HepG2 (cell line): ENCODE measurements around the gene PTPN3.

Experiments used
- CHD2 ChIP-seq: IDR thresholded peaks from 2 replicates; pipeline ENCODE4 v1.6.1; 2011; ENCODE audit warnings: low read depth, low read length, improper control_type of control experiment
- ELF1 ChIP-seq: sonication (generic); formaldehyde crosslinking; IDR thresholded peaks from 2 replicates; pipeline ENCODE4 v1.4.0; 2020; ENCODE audit warnings: missing genetic modification reagents
- ELF4 ChIP-seq: sonication (generic); formaldehyde crosslinking; IDR thresholded peaks from 2 replicates; pipeline ENCODE4 v1.5.0; 2020; ENCODE audit warnings: missing genetic modification reagents, mild to moderate bottlenecking, moderate library complexity, borderline replicate concordance
- EZH2 ChIP-seq: conservative IDR thresholded peaks from 2 replicates; pipeline ENCODE4 v1.6.1; 2012; ENCODE audit warnings: mild to moderate bottlenecking, low read depth, low read length, moderate library complexity
- FLYWCH1 ChIP-seq: sonication (generic); formaldehyde crosslinking; IDR thresholded peaks from 2 replicates; pipeline ENCODE4 v1.8.1; 2023; ENCODE audit warnings: mild to moderate bottlenecking, missing genetic modification reagents
- GABPA ChIP-seq, 2 experiments: IDR thresholded peaks; 2 replicates each; pipeline ENCODE4 v1.6.1; 2011 to 2016; ENCODE audit warnings: low read depth in 2 of 2, low read length in 1 of 2, missing biosample characterization in 1 of 2, missing genetic modification characterization in 1 of 2
- KLF6 ChIP-seq: IDR thresholded peaks from 2 replicates; pipeline ENCODE4 v1.8.0; 2016; ENCODE audit warnings: missing biosample characterization, missing genetic modification reagents
- MAZ ChIP-seq, 2 experiments: sonication (generic) in 1 of 2; formaldehyde crosslinking in 1 of 2; IDR thresholded peaks; 2 replicates each; pipeline versions ENCODE4 v1.5.0 to v1.6.1; 2012 to 2020; ENCODE audit warnings: low read depth in 2 of 2, mild to moderate bottlenecking in 2 of 2, borderline replicate concordance in 1 of 2, improper control_type of control experiment in 1 of 2, low read length in 1 of 2, missing genetic modification reagents in 1 of 2, moderate library complexity in 1 of 2
- ZNF432 ChIP-seq: sonication (generic); formaldehyde crosslinking; IDR thresholded peaks from 2 replicates; pipeline ENCODE4 v1.5.0; 2020; ENCODE audit warnings: missing genetic modification reagents, mild to moderate bottlenecking, borderline replicate concordance
- ZNF776 ChIP-seq: sonication (generic); formaldehyde crosslinking; IDR thresholded peaks from 2 replicates; pipeline ENCODE4 v1.4.0; 2020; ENCODE audit warnings: mild to moderate bottlenecking, missing genetic modification reagents
- ZNF781 ChIP-seq: sonication (generic); formaldehyde crosslinking; IDR thresholded peaks from 2 replicates; pipeline ENCODE4 v1.5.1; 2020; ENCODE audit warnings: borderline replicate concordance, mild to moderate bottlenecking, missing genetic modification reagents; ENCODE audit errors: not compliant biosample characterization
- TF ChIP-seq, protein P1 (sequence below): sonication (generic); formaldehyde crosslinking; IDR thresholded peaks from 2 replicates; pipeline ENCODE4 v1.5.0; 2020; ENCODE audit warnings: mild to moderate bottlenecking, missing genetic modification reagents, moderate library complexity
- TF ChIP-seq, protein P2 (sequence below): sonication (generic); formaldehyde crosslinking; IDR thresholded peaks from 2 replicates; pipeline ENCODE4 v1.4.0; 2020; ENCODE audit warnings: mild to moderate bottlenecking, missing genetic modification reagents

DNA sequence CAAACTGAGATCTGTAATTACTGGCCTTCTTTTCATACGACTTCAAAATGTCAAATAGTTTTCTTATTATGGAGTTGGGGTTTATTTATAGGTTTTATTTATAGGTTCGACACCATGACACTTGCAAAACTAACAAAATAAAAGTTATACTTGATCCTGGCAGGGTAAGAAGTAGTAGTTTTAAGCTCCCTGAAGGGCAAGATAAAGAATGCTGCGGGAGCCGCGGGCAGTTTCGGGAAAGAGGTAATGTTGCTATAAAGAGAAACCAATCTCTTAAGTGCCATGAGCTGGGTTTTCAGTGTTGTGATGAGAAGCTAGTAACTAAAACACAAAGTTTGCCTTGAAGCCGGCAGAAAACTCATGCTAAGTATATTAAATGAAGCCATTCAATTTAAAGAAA is 24.8 kb downstream of the PTPN3 start:
- TF ChIP-seq, protein P1, sequence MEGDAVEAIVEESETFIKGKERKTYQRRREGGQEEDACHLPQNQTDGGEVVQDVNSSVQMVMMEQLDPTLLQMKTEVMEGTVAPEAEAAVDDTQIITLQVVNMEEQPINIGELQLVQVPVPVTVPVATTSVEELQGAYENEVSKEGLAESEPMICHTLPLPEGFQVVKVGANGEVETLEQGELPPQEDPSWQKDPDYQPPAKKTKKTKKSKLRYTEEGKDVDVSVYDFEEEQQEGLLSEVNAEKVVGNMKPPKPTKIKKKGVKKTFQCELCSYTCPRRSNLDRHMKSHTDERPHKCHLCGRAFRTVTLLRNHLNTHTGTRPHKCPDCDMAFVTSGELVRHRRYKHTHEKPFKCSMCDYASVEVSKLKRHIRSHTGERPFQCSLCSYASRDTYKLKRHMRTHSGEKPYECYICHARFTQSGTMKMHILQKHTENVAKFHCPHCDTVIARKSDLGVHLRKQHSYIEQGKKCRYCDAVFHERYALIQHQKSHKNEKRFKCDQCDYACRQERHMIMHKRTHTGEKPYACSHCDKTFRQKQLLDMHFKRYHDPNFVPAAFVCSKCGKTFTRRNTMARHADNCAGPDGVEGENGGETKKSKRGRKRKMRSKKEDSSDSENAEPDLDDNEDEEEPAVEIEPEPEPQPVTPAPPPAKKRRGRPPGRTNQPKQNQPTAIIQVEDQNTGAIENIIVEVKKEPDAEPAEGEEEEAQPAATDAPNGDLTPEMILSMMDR, result no peak
- TF ChIP-seq FLYWCH1 (CRISPR knock-in tag) (no peak), EZH2 (no peak), KLF6 (CRISPR knock-in tag) (no peak), ELF1 (CRISPR knock-in tag) (no peak), CHD2 (no peak), ELF4 (CRISPR knock-in tag) (no peak), MAZ (IDR thresholded peaks at IDR 0.05; ENCODE audit: borderline replicate concordance, low read depth, low read length) (no peak), MAZ (CRISPR knock-in tag; IDR thresholded peaks at IDR 0.05; ENCODE audit: low read depth) (no peak), GABPA (IDR thresholded peaks at IDR 0.05; ENCODE audit: low read depth, low read length) (no peak), GABPA (CRISPR knock-in tag; IDR thresholded peaks at IDR 0.05; ENCODE audit: low read depth) (no peak), ZNF776 (no peak), ZNF432 (no peak), ZNF781 (no peak)
- TF ChIP-seq, protein P2, sequence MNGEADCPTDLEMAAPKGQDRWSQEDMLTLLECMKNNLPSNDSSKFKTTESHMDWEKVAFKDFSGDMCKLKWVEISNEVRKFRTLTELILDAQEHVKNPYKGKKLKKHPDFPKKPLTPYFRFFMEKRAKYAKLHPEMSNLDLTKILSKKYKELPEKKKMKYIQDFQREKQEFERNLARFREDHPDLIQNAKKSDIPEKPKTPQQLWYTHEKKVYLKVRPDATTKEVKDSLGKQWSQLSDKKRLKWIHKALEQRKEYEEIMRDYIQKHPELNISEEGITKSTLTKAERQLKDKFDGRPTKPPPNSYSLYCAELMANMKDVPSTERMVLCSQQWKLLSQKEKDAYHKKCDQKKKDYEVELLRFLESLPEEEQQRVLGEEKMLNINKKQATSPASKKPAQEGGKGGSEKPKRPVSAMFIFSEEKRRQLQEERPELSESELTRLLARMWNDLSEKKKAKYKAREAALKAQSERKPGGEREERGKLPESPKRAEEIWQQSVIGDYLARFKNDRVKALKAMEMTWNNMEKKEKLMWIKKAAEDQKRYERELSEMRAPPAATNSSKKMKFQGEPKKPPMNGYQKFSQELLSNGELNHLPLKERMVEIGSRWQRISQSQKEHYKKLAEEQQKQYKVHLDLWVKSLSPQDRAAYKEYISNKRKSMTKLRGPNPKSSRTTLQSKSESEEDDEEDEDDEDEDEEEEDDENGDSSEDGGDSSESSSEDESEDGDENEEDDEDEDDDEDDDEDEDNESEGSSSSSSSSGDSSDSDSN (CRISPR knock-in tag), result no peak
